GM18507 (cell line): ENCODE measurements around the gene MAPK6.
"Not testable (repeated sequence)": the region's sequence is repeated elsewhere in the genome, so short reads cannot be mapped to it uniquely, and the experiment has no call there.

ENCODE experiments used
- DNase-seq: peaks from one replicate; pipeline ENCODE4 v3.0.0; 2011; ENCODE audit warnings: low read depth; ENCODE audit not compliant: insufficient read length; ENCODE audit errors: extremely low spot score
- FAIRE-seq: peaks from 2 replicates; lab custom pipeline; 2011; peaks lifted over from hg19 to GRCh38; lab: Jason Lieb, UNC

The MAPK6 gene

GRCh38 chr15:52076889-52077781, 58.1 kb downstream of the MAPK6 start:
- FAIRE-seq (no peak), DNase-seq (no peak)

GRCh38 chr15:52078197-52078875, 59.3 kb downstream of the MAPK6 start:
- FAIRE-seq = no peak

GRCh38 chr15:52078876-52079700, 60.1 kb downstream of the MAPK6 start:
- DNase-seq = peak; percentile 52
- peak; percentile 56 for FAIRE-seq

More at GRCh38 chr15:52078197-52078875, 59.3 kb downstream of the MAPK6 start:
- DNase-seq = no peak

GRCh38 chr15:52080031-52080430, 61.0 kb downstream of the MAPK6 start:
- FAIRE-seq (no peak), DNase-seq (no peak)

GRCh38 chr15:52080706-52081392, 61.8 kb downstream of the MAPK6 start:
- no peak for FAIRE-seq

GRCh38 chr15:52082197-52083036, 63.4 kb downstream of the MAPK6 start:
- DNase-seq = no peak
- FAIRE-seq = peak; percentile 87

More at GRCh38 chr15:52080706-52081392, 61.8 kb downstream of the MAPK6 start:
- no peak for DNase-seq

GRCh38 chr15:52083037-52083359, 64.0 kb downstream of the MAPK6 start:
- DNase-seq = not testable (repeated sequence)

GRCh38 chr15:52083603-52084002, 64.6 kb downstream of the MAPK6 start:
- DNase-seq = no peak
- FAIRE-seq = no peak

More at GRCh38 chr15:52083037-52083359, 64.0 kb downstream of the MAPK6 start:
- FAIRE-seq = not testable (repeated sequence)

GRCh38 chr15:52085299-52085698, 66.3 kb downstream of the MAPK6 start:
- no peak for FAIRE-seq
- no peak for DNase-seq

GRCh38 chr15:52086011-52086786, 67.2 kb downstream of the MAPK6 start:
- DNase-seq = no peak
- no peak for FAIRE-seq

GRCh38 chr15:52090193-52090592, 71.2 kb downstream of the MAPK6 start:
- FAIRE-seq (no peak), DNase-seq (no peak)

GRCh38 chr15:52093167-52093538, 74.1 kb downstream of the MAPK6 start:
- no peak for FAIRE-seq
- no peak for DNase-seq

- DNase-seq (no peak), FAIRE-seq (no peak)
These were observed 74.8 kb downstream of the MAPK6 start for GRCh38 chr15:52093539-52094510.

GRCh38 chr15:52094811-52095584, 76.0 kb downstream of the MAPK6 start:
- no peak for DNase-seq
- no peak for FAIRE-seq

GRCh38 chr15:52095597-52096262, 76.7 kb downstream of the MAPK6 start:
- FAIRE-seq (no peak), DNase-seq (no peak)
